Liver (tissue), 3 donors: ENCODE results near the gene LRMDA.

ENCODE experiments used
- GABPA ChIP-seq, 2 donors: IDR thresholded peaks in 1 of 2; conservative IDR thresholded peaks in 1 of 2; 2 replicates each; pipeline ENCODE4 v1.6.1; 2016; ENCODE audit warnings: antibody characterized with exemption in 2 of 2, mild to moderate bottlenecking in 1 of 2, moderate library complexity in 1 of 2
- JUND ChIP-seq, 2 donors: IDR thresholded peaks; 2 replicates each; pipeline ENCODE4 v1.6.1; 2016; ENCODE audit warnings: antibody characterized with exemption in 2 of 2
- RAD21 ChIP-seq, 2 donors: IDR thresholded peaks; 2 replicates each; pipeline ENCODE4 v1.6.1; 2016; ENCODE audit warnings: antibody characterized with exemption in 2 of 2, mild to moderate bottlenecking in 2 of 2
- REST ChIP-seq: IDR thresholded peaks from 2 replicates; pipeline ENCODE4 v1.6.1; 2016; ENCODE audit warnings: antibody characterized with exemption, mild to moderate bottlenecking
- SP1 ChIP-seq: IDR thresholded peaks from 2 replicates; pipeline ENCODE4 v1.6.1; 2018; ENCODE audit warnings: antibody characterized with exemption, mild to moderate bottlenecking
- TAF1 ChIP-seq: conservative IDR thresholded peaks from 2 replicates; pipeline ENCODE4 v1.6.1; 2016; ENCODE audit warnings: antibody characterized with exemption, mild to moderate bottlenecking
- TF ChIP-seq, protein P1 (sequence below): IDR thresholded peaks from 2 replicates; pipeline ENCODE4 v1.6.1; 2016; ENCODE audit warnings: antibody characterized with exemption
- TF ChIP-seq, protein P2 (sequence below): fragments of 150-350 bp; IDR thresholded peaks from 2 replicates; pipeline ENCODE4 v1.5.1; 2017; ENCODE audit warnings: improper control_type of control experiment, low read depth, low read length; ENCODE audit not compliant: missing input control
- TF ChIP-seq, protein P3 (sequence below): IDR thresholded peaks from 2 replicates; pipeline ENCODE4 v1.6.1; 2016; ENCODE audit warnings: antibody characterized with exemption
- donor health status: healthy.
- donor health status: healthy.

DNA sequence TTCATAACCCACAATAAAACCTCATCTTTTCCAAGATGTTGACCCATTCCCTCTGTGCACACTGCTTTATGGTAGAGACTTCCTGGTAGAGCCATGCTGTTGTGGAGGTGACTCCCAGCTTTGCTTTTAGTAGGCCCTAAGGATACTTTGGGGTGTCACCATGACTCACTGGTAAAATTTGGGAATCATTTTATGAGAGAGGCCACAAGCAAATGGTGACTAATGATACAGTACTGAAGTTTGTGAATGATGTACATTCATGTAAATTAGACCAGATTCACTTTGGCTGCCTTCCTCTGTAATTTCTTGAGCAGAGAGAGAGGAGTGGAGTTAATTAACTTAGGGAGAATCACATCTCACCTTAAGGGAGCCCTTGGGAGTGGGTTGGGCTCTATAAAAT lies 686.5 kb downstream of the LRMDA start:
- TF ChIP-seq, protein P1, sequence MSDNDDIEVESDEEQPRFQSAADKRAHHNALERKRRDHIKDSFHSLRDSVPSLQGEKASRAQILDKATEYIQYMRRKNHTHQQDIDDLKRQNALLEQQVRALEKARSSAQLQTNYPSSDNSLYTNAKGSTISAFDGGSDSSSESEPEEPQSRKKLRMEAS: no peak
- TF ChIP-seq, protein P2, sequence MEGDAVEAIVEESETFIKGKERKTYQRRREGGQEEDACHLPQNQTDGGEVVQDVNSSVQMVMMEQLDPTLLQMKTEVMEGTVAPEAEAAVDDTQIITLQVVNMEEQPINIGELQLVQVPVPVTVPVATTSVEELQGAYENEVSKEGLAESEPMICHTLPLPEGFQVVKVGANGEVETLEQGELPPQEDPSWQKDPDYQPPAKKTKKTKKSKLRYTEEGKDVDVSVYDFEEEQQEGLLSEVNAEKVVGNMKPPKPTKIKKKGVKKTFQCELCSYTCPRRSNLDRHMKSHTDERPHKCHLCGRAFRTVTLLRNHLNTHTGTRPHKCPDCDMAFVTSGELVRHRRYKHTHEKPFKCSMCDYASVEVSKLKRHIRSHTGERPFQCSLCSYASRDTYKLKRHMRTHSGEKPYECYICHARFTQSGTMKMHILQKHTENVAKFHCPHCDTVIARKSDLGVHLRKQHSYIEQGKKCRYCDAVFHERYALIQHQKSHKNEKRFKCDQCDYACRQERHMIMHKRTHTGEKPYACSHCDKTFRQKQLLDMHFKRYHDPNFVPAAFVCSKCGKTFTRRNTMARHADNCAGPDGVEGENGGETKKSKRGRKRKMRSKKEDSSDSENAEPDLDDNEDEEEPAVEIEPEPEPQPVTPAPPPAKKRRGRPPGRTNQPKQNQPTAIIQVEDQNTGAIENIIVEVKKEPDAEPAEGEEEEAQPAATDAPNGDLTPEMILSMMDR: no peak
- TF ChIP-seq GABPA (IDR thresholded peaks at IDR 0.05 in 1 of 2, conservative IDR thresholded peaks at IDR 0.05 in 1 of 2): no peak
- no peak for TF ChIP-seq TAF1
- TF ChIP-seq SP1: no peak
- TF ChIP-seq, protein P3, sequence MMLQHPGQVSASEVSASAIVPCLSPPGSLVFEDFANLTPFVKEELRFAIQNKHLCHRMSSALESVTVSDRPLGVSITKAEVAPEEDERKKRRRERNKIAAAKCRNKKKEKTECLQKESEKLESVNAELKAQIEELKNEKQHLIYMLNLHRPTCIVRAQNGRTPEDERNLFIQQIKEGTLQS: no peak
- TF ChIP-seq REST: no peak
- TF ChIP-seq RAD21 (IDR thresholded peaks at IDR 0.05): no peak
- no peak for TF ChIP-seq JUND (IDR thresholded peaks at IDR 0.05)
